Stromal cell of bone marrow (primary cell): ENCODE results near the gene CA9.

Experiments
- DNase-seq: peaks from one replicate; pipeline ENCODE4 v3.0.0-alpha.2; 2012; ENCODE audit warnings: low read depth

Gene CA9

GRCh38 chr9:35675732-35676392, 2.1 kb downstream of the CA9 start:
- no peak for DNase-seq

- no peak for DNase-seq
These were observed 5.4 kb downstream of the CA9 start for GRCh38 chr9:35679091-35679490.

GRCh38 chr9:35679766-35680330, 6.1 kb downstream of the CA9 start:
- DNase-seq, result no peak

GRCh38 chr9:35680331-35681105, 6.8 kb downstream of the CA9 start:
- no peak for DNase-seq

- DNase-seq, result no peak
These were observed 7.7 kb downstream of the CA9 start for GRCh38 chr9:35681341-35682002.

- DNase-seq, result no peak
These were observed 8.3 kb downstream of the CA9 start for GRCh38 chr9:35682051-35682450.

GRCh38 chr9:35682520-35683315, 9.0 kb downstream of the CA9 start:
- DNase-seq, result no peak

- no peak for DNase-seq
These were observed 9.6 kb downstream of the CA9 start for GRCh38 chr9:35683323-35683722.

- no peak for DNase-seq
These were observed 11.2 kb downstream of the CA9 start for GRCh38 chr9:35684921-35685320.

- DNase-seq, result no peak
These were observed 11.8 kb downstream of the CA9 start for GRCh38 chr9:35685506-35685905.

GRCh38 chr9:35686222-35687203, 12.8 kb downstream of the CA9 start:
- peak; percentile 73 for DNase-seq

GRCh38 chr9:35687306-35687705, 13.6 kb downstream of the CA9 start:
- DNase-seq, result no peak

GRCh38 chr9:35687972-35688557, 14.3 kb downstream of the CA9 start:
- no peak for DNase-seq

GRCh38 chr9:35688558-35689541, 15.1 kb downstream of the CA9 start:
- peak; percentile 78 for DNase-seq

- DNase-seq, result peak; percentile 36
These were observed 16.0 kb downstream of the CA9 start, which contains the start of gene TPM2 for GRCh38 chr9:35689542-35690293. TPM2 (minus strand) TSS chr9:35689925; CDS start chr9:35689817, 108 bp downstream.

GRCh38 chr9:35690294-35690613, 16.5 kb downstream of the CA9 start:
- peak; percentile 22 for DNase-seq

- peak; percentile 54 for DNase-seq
These were observed 17.0 kb downstream of the CA9 start for GRCh38 chr9:35690614-35691333.

- no peak for DNase-seq
These were observed 17.6 kb downstream of the CA9 start for GRCh38 chr9:35691334-35691650.
